RWPE1 (cell line): ENCODE measurements around the gene KRTAP10-8.

ENCODE experiments used
- CTCF ChIA-PET: fragments of 350-600 bp; sonication (Branson Sonifier 250); formaldehyde crosslinking; extraction: SDS; loops from one replicate; lab custom pipeline; 2021; lab: Yijun Ruan, JAX
- POLR2A ChIA-PET: fragments of 400-600 bp; formaldehyde crosslinking; extraction: SDS; loops from one replicate; lab custom pipeline; 2020; ENCODE audit warnings: antibody characterized with exemption; ENCODE audit not compliant: low non-redundant PET; lab: Yijun Ruan, JAX
- DNase-seq: peaks from one replicate; pipeline ENCODE4 v3.0.0; 2012; ENCODE audit warnings: low spot score
- H3K27ac ChIP-seq: fragments of 450-650 bp; 2 replicates; pipeline ENCODE4 v1.5.1; 2017
- CTCF ChIP-seq: fragments of 450-650 bp; conservative IDR thresholded peaks from 2 replicates; pipeline ENCODE4 v1.5.1; 2017; ENCODE audit warnings: low read depth, mild to moderate bottlenecking

Gene KRTAP10-8

GRCh38 chr21:44649521-44650100 is 37.7 kb downstream of the KRTAP10-8 start:
- DNase-seq: no peak
- no peak overlapping the region for H3K27ac ChIP-seq
- ChIA-PET POLR2A (no interaction called here), CTCF (no interaction called here)
- TF ChIP-seq CTCF: no peak

GRCh38 chr21:44650265-44650972 is 38.5 kb downstream of the KRTAP10-8 start:
- no peak overlapping the region for H3K27ac ChIP-seq
- DNase-seq: no peak
- ChIA-PET CTCF (no interaction called here), POLR2A (no interaction called here)
- TF ChIP-seq CTCF: no peak

GRCh38 chr21:44650973-44651675 is 39.2 kb downstream of the KRTAP10-8 start:
- no peak for DNase-seq
- TF ChIP-seq CTCF: no peak
- H3K27ac ChIP-seq: no peak overlapping the region
- ChIA-PET POLR2A (no interaction called here), CTCF (no interaction called here)

- CTCF ChIA-PET: no interaction called here
Measured at GRCh38 chr21:44653123-44653522, 41.2 kb downstream of the KRTAP10-8 start.

GRCh38 chr21:44653656-44654575 is 42.0 kb downstream of the KRTAP10-8 start:
- no peak overlapping the region for H3K27ac ChIP-seq
- no peak for TF ChIP-seq CTCF
- DNase-seq: no peak
- ChIA-PET POLR2A (no interaction called here), CTCF (no interaction called here)

More at GRCh38 chr21:44653123-44653522, 41.2 kb downstream of the KRTAP10-8 start:
- POLR2A ChIA-PET: no interaction called here
- no peak for TF ChIP-seq CTCF
- DNase-seq: no peak
- no peak overlapping the region for H3K27ac ChIP-seq
